Measurements from ENCODE around the gene RPH3AL. TPM values are rescaled to one million over a fixed set of nuclear protein-coding genes. Genes with fewer than 3 reads are reported as not detected.
"Not testable (repeated sequence)": the region's sequence is repeated elsewhere in the genome, so short reads cannot be mapped to it uniquely, and the experiment has no call there.

The RPH3AL gene
- polyA plus RNA-seq, 1 donor from 2014 or later = 13.8 TPM

GRCh38 chr17:229709-230394 lies 122.8 kb downstream of the RPH3AL start:
- Mint-ChIP-seq H3K27me3 (peaks cover 5% of the 10 kb centered on the region), H3K4me1 (peaks cover 0 to 4% (median 0%) of the 10 kb centered on the region in 3 donors), H3K27ac (no peak overlapping the region), H3K4me3 (peak overlapping the region in 1 of 4 donors; percentile 82), H3K9me3 (no peaks in the 10 kb centered on the region), H3K36me3 (no peaks in the 10 kb centered on the region)

- no peaks in the 10 kb centered on the region for H3K36me3 Mint-ChIP-seq
- H3K4me3 Mint-ChIP-seq = no peak overlapping the region
- peaks cover 2% of the 10 kb centered on the region for H3K27me3 Mint-ChIP-seq
- no peak overlapping the region for H3K27ac Mint-ChIP-seq
- H3K4me1 Mint-ChIP-seq = peaks cover 0 to 4% (median 0%) of the 10 kb centered on the region in 3 donors
- no peaks in the 10 kb centered on the region for H3K9me3 Mint-ChIP-seq
Measured at GRCh38 chr17:228951-229708, 123.5 kb downstream of the RPH3AL start.

- H3K9me3 Mint-ChIP-seq = no peaks in the 10 kb centered on the region
Measured at GRCh38 chr17:227946-228615, 124.5 kb downstream of the RPH3AL start.

GRCh38 chr17:227078-227945 lies 125.3 kb downstream of the RPH3AL start:
- H3K27me3 Mint-ChIP-seq = no peaks in the 10 kb centered on the region
- no peaks in the 10 kb centered on the region for H3K9me3 Mint-ChIP-seq
- H3K4me3 Mint-ChIP-seq = no peak overlapping the region
- H3K36me3 Mint-ChIP-seq = peaks cover 2% of the 10 kb centered on the region
- H3K27ac Mint-ChIP-seq = no peak overlapping the region
- peaks cover 0 to 2% (median 0%) of the 10 kb centered on the region in 3 donors for H3K4me1 Mint-ChIP-seq

More at GRCh38 chr17:227946-228615, 124.5 kb downstream of the RPH3AL start:
- Mint-ChIP-seq H3K27ac (no peak overlapping the region), H3K27me3 (no peaks in the 10 kb centered on the region), H3K4me3 (no peak overlapping the region), H3K4me1 (peaks cover 0 to 4% (median 0%) of the 10 kb centered on the region in 3 donors), H3K36me3 (peaks cover 2% of the 10 kb centered on the region)

GRCh38 chr17:226108-227077 lies 126.2 kb downstream of the RPH3AL start:
- H3K36me3 Mint-ChIP-seq = peaks cover 2% of the 10 kb centered on the region
- H3K4me1 Mint-ChIP-seq = no peaks in the 10 kb centered on the region
- no peak overlapping the region for H3K4me3 Mint-ChIP-seq
- H3K27ac Mint-ChIP-seq = no peak overlapping the region
- no peaks in the 10 kb centered on the region for H3K9me3 Mint-ChIP-seq
- H3K27me3 Mint-ChIP-seq = no peaks in the 10 kb centered on the region

GRCh38 chr17:225551-225950 lies 127.1 kb downstream of the RPH3AL start:
- Mint-ChIP-seq H3K36me3 (peaks cover 2% of the 10 kb centered on the region), H3K9me3 (no peaks in the 10 kb centered on the region), H3K4me1 (no peaks in the 10 kb centered on the region), H3K4me3 (no peak overlapping the region), H3K27me3 (no peaks in the 10 kb centered on the region), H3K27ac (no peak overlapping the region)

- H3K4me3 Mint-ChIP-seq, H3K27ac Mint-ChIP-seq, H3K4me1 Mint-ChIP-seq, H3K27me3 Mint-ChIP-seq, H3K9me3 Mint-ChIP-seq, H3K36me3 Mint-ChIP-seq: not testable (repeated sequence)
Measured at GRCh38 chr17:224576-224975, 128.0 kb downstream of the RPH3AL start.

GRCh38 chr17:223723-224471 lies 128.7 kb downstream of the RPH3AL start:
- Mint-ChIP-seq H3K4me1 (no peaks in the 10 kb centered on the region), H3K36me3 (peaks cover 2% of the 10 kb centered on the region), H3K9me3 (no peaks in the 10 kb centered on the region), H3K27ac (no peak overlapping the region), H3K27me3 (no peaks in the 10 kb centered on the region), H3K4me3 (no peak overlapping the region)

GRCh38 chr17:222172-222571 lies 130.4 kb downstream of the RPH3AL start:
- Mint-ChIP-seq H3K9me3 (no peaks in the 10 kb centered on the region), H3K36me3 (peaks cover 2% of the 10 kb centered on the region), H3K27me3 (no peaks in the 10 kb centered on the region), H3K4me3 (no peak overlapping the region), H3K4me1 (no peaks in the 10 kb centered on the region), H3K27ac (no peak overlapping the region)

- no peak overlapping the region for H3K27ac Mint-ChIP-seq
- H3K27me3 Mint-ChIP-seq = no peaks in the 10 kb centered on the region
- peaks cover 0 to 6% (median 4%) of the 10 kb centered on the region in 3 donors for H3K4me1 Mint-ChIP-seq
Measured at GRCh38 chr17:219696-220095, 132.9 kb downstream of the RPH3AL start.

GRCh38 chr17:218432-219110 lies 134.0 kb downstream of the RPH3AL start:
- Mint-ChIP-seq H3K36me3 (peaks cover 2% of the 10 kb centered on the region), H3K9me3 (no peaks in the 10 kb centered on the region), H3K4me3 (no peak overlapping the region), H3K4me1 (peaks cover 0 to 6% (median 4%) of the 10 kb centered on the region in 3 donors), H3K27me3 (no peaks in the 10 kb centered on the region), H3K27ac (no peak overlapping the region)

More at GRCh38 chr17:219696-220095, 132.9 kb downstream of the RPH3AL start:
- Mint-ChIP-seq H3K4me3 (no peak overlapping the region), H3K36me3 (peaks cover 2% of the 10 kb centered on the region), H3K9me3 (no peaks in the 10 kb centered on the region)

GRCh38 chr17:216625-217024 lies 136.0 kb downstream of the RPH3AL start:
- peak overlapping the region in 3 of 4 donors; percentile 36 to 44 (median 43) for H3K4me3 Mint-ChIP-seq
- H3K27ac Mint-ChIP-seq = no peak overlapping the region
- no peaks in the 10 kb centered on the region for H3K27me3 Mint-ChIP-seq
- no peaks in the 10 kb centered on the region for H3K9me3 Mint-ChIP-seq
- H3K36me3 Mint-ChIP-seq = no peaks in the 10 kb centered on the region
- H3K4me1 Mint-ChIP-seq = peaks cover 0 to 6% (median 4%) of the 10 kb centered on the region in 3 donors

Measured in IgD-negative memory B cell (primary cell).